Testis (tissue), 3 donors: ENCODE results near the gene C2CD4A. TPM values are rescaled to one million over a fixed set of nuclear protein-coding genes. Genes with fewer than 3 reads are reported as not detected.
"Not testable (repeated sequence)": the region's sequence is repeated elsewhere in the genome, so short reads cannot be mapped to it uniquely, and the experiment has no call there.

Source experiments
- DNase-seq: peaks from one replicate; pipeline ENCODE4 v3.0.0-alpha.2; 2019
- H3K27ac ChIP-seq, 2 donors: fragments of 200-600 bp; sonication (generic); one replicate each; pipeline ENCODE4 v1.5.1; 2019
- H3K27me3 ChIP-seq: fragments of 200-600 bp; sonication (generic); one replicate; pipeline ENCODE4 v1.5.1; 2019
- H3K36me3 ChIP-seq: fragments of 200-600 bp; sonication (generic); one replicate; pipeline ENCODE4 v1.5.1; 2017; ENCODE audit warnings: low read depth; ENCODE audit errors: missing control alignments
- H3K4me1 ChIP-seq: fragments of 200-600 bp; sonication (generic); one replicate; pipeline ENCODE4 v1.5.1; 2019
- H3K4me3 ChIP-seq, 2 donors: fragments of 200-600 bp; sonication (generic); one replicate each; pipeline ENCODE4 v1.5.1; 2017 to 2019
- H3K9me3 ChIP-seq: fragments of 200-600 bp; sonication (generic); one replicate; pipeline ENCODE4 v1.5.1; 2017
- POLR2A ChIP-seq: fragments of 450-650 bp; IDR thresholded peaks from one replicate; pipeline ENCODE4 v1.6.1; 2017; ENCODE audit warnings: antibody characterized with exemption, mild to moderate bottlenecking, moderate library complexity
- WGBS, 2 donors: methylation state at CpG; one replicate each; pipeline ENCODE4 v1.1.5; 2018; 5-methylcytosine and 5-hydroxymethylcytosine counted together
- intact Hi-C: fragments of 100-400 bp; cut with DNase I; formaldehyde crosslinking; loops from one replicate; pipeline ENCODE4 v1.15.1; 2023; ENCODE audit warnings: low total_unique reads
- polyA plus RNA-seq: library from polyadenylated mRNA; stranded (reverse); fragments of 350-450 nt; fragmentation: Illumina TruSeq; extraction: RNeasy Lipid Tissue Mini Kit (QIAGEN cat#74804); gene quantifications from one replicate; pipeline ENCODE4 v1.2.3, GENCODE V29; 2014; ENCODE audit warnings: low read depth, low replicate concordance; ENCODE audit not compliant: insufficient read depth
- total RNA-seq, 2 donors: library from RNA; depleted of rRNA; stranded (reverse); fragments of >200 nt; gene quantifications; one replicate each; pipeline ENCODE4 v1.2.3, GENCODE V29; 2016
- TF ChIP-seq, protein P1 (sequence below), 3 experiments: fragments of 450-650 bp in 2 of 3; fragments of 200-600 bp in 1 of 3; sonication (generic) in 1 of 3; IDR thresholded peaks; one replicate each; pipeline ENCODE4 v1.5.1; 2016 to 2019; ENCODE audit warnings: antibody characterized with exemption in 3 of 3, mild to moderate bottlenecking in 2 of 3, moderate library complexity in 1 of 3

The C2CD4A gene
- total and polyA plus RNA-seq, 3 donors from 2014 or later = 0.08 to 0.39 (median 0.12) TPM

DNA sequence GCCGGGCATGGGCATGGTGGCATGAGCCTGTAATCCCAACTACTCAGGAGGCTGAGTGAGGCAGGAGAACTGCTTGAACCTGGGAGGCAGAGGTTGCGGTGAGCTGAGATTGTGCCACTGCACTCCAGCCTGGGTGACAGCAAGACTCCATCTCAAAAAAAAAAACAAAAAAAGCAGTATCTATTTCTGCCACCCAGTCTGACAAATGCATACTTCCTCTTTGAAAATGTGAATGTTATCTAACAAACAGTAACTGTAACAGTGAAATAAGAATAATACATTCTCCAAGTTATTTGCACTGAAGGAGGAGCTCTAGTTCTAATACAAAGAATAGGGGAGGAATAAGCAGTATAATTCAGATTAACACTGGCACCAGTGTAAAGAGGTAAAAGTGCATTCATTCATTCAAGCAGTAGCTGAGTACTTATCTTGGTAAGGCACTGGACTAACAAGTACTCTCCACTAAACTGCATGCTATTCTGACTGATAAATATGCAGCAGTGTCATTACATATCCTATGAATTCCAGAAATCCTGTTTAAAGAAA lies 19.4 kb upstream of the C2CD4A start:
- intact Hi-C loops = no loop called here
- H3K4me3 ChIP-seq = no peak overlapping the region
- DNase-seq = no peak
- TF ChIP-seq POLR2A = no peak
- TF ChIP-seq, protein P1, sequence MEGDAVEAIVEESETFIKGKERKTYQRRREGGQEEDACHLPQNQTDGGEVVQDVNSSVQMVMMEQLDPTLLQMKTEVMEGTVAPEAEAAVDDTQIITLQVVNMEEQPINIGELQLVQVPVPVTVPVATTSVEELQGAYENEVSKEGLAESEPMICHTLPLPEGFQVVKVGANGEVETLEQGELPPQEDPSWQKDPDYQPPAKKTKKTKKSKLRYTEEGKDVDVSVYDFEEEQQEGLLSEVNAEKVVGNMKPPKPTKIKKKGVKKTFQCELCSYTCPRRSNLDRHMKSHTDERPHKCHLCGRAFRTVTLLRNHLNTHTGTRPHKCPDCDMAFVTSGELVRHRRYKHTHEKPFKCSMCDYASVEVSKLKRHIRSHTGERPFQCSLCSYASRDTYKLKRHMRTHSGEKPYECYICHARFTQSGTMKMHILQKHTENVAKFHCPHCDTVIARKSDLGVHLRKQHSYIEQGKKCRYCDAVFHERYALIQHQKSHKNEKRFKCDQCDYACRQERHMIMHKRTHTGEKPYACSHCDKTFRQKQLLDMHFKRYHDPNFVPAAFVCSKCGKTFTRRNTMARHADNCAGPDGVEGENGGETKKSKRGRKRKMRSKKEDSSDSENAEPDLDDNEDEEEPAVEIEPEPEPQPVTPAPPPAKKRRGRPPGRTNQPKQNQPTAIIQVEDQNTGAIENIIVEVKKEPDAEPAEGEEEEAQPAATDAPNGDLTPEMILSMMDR (IDR thresholded peaks at IDR 0.05) = no peak
- no peaks in the 10 kb centered on the region for H3K4me1 ChIP-seq
- no peak overlapping the region for H3K27ac ChIP-seq
- H3K27me3 ChIP-seq = no peaks in the 10 kb centered on the region
- 67 to 85% methylated on average over 2 of the region's 2 CpGs for WGBS, 2 donors
- H3K36me3 ChIP-seq = no peaks in the 10 kb centered on the region
- no peaks in the 10 kb centered on the region for H3K9me3 ChIP-seq

DNA sequence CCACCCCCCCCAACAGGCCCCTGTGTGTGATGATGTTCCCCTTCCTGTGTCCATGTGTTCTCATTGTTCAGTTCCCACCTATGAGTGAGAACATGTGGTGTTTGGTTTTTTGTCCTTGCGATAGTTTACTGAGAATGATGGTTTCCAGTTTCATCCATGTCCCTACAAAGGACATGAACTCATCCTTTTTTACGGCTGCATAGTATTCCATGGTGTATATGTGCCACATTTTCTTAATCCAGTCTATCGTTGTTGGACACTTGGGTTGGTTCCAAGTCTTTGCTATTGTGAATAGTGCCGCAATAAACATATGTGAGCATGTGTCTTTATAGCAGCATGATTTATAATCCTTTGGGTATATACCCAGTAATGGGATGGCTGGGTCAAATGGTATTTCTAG lies 18.5 kb upstream of the C2CD4A start:
- intact Hi-C loops, DNase-seq, H3K36me3 ChIP-seq, H3K4me1 ChIP-seq, H3K9me3 ChIP-seq, H3K27me3 ChIP-seq, H3K27ac ChIP-seq, H3K4me3 ChIP-seq: not testable (repeated sequence)
- 97 to 98% methylated on average over 4 of the region's 4 CpGs for WGBS, 2 donors

DNA sequence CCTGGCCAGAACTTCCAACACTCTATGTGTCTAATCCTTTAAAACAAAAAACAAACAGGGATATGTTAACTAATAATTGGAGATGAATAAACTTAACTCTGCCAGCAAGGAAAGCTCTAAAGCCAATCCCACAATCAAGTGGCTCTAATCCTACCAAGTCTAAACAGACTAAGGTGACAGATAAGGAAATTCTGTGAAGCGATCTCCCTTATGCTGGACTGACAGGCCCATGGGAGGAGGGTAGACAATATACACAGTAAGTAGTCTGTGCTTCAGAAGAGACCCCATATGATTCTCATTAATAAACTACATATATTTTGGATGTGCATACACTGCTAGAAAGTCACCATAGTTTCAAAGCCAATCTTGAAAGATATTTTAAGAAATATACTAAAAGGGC lies 16.7 kb upstream of the C2CD4A start:
- H3K4me1 ChIP-seq = no peaks in the 10 kb centered on the region
- TF ChIP-seq, protein P1 (IDR thresholded peaks at IDR 0.05) = no peak
- TF ChIP-seq POLR2A = no peak
- H3K27me3 ChIP-seq = no peaks in the 10 kb centered on the region
- WGBS, 2 donors = 82 to 100% methylated on average over 1 of the region's 1 CpG
- DNase-seq = no peak
- H3K9me3 ChIP-seq = no peaks in the 10 kb centered on the region
- H3K27ac ChIP-seq = no peak overlapping the region
- intact Hi-C loops = no loop called here
- H3K4me3 ChIP-seq = no peak overlapping the region
- H3K36me3 ChIP-seq = no peaks in the 10 kb centered on the region

DNA sequence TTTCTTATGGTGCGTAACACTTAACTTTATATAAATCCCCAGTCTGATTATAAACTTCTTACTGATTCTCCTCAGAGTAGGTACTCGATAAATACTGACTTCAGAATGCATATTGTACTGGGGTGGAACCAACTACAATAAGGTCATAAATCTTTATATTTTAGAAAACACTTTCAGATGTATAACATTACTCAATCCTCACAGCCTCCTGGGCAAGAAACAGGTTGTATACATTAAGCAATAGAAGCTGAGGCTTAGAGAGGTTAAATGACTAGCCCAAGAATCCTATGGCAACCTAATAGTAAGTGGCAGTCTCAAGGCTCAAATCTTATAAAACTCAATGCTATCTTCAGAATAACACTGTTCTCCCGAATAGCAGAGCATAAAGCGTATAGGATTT lies 15.6 kb upstream of the C2CD4A start:
- intact Hi-C loops = no loop called here
- Histone ChIP-seq H3K36me3 (no peaks in the 10 kb centered on the region), H3K9me3 (no peaks in the 10 kb centered on the region), H3K27ac (no peak overlapping the region), H3K4me3 (no peak overlapping the region), H3K4me1 (no peaks in the 10 kb centered on the region), H3K27me3 (no peaks in the 10 kb centered on the region)
- WGBS, 2 donors = 90 to 96% methylated on average over 4 of the region's 4 CpGs
- DNase-seq = no peak
- no peak for TF ChIP-seq POLR2A
- TF ChIP-seq, protein P1 (IDR thresholded peaks at IDR 0.05) = no peak

DNA sequence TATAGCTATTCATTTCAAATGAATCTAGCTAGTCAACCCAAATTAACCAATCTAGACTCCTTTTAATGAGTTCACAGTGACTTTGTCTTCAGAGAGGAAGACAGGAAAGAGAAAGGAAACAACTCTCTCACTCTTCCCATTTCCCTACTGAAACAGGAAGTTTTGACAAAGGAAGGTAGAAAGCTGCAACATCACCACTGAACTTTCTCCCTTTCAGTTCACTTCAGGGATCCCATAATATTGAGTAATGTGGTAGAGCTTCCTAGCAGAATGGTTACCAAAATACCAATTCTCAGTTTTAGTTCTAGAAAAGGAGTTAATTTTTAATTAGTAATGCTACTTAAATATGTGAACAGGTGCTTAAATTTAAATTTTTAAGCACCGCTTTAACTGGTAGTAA lies 14.1 kb upstream of the C2CD4A start:
- H3K27me3 ChIP-seq = no peaks in the 10 kb centered on the region
- intact Hi-C loops = no loop called here
- no peak overlapping the region for H3K27ac ChIP-seq
- no peak for DNase-seq
- no peak overlapping the region for H3K4me3 ChIP-seq
- no peaks in the 10 kb centered on the region for H3K36me3 ChIP-seq
- 95% methylated on average over 1 of the region's 1 CpG for WGBS, 2 donors
- TF ChIP-seq, protein P1 (IDR thresholded peaks at IDR 0.05) = no peak
- no peaks in the 10 kb centered on the region for H3K4me1 ChIP-seq
- no peaks in the 10 kb centered on the region for H3K9me3 ChIP-seq
